ENCODE data around the gene EIPR1. TPM values are rescaled to one million over a fixed set of nuclear protein-coding genes. Genes with fewer than 3 reads are reported as not detected.

EIPR1 gene
- total RNA-seq, 1 donor from 2014 or later: 32.0 TPM

GRCh38 chr2:3198119-3198518, 179.5 kb downstream of the EIPR1 start:
- Mint-ChIP-seq H3K9me3 (ENCODE audit: low read depth) (no peaks in the 10 kb centered on the region), H3K36me3 (ENCODE audit: insufficient read depth) (peaks cover 9% of the 10 kb centered on the region), H3K27me3 (no peaks in the 10 kb centered on the region), H3K27ac (no peak overlapping the region), H3K4me1 (ENCODE audit: low read depth) (peaks cover 2% of the 10 kb centered on the region), H3K4me3 (ENCODE audit: low read depth) (no peak overlapping the region)
- no peak for DNase-seq (ENCODE audit: low spot score, unreplicated experiment)
- TF ChIP-seq, protein P1, sequence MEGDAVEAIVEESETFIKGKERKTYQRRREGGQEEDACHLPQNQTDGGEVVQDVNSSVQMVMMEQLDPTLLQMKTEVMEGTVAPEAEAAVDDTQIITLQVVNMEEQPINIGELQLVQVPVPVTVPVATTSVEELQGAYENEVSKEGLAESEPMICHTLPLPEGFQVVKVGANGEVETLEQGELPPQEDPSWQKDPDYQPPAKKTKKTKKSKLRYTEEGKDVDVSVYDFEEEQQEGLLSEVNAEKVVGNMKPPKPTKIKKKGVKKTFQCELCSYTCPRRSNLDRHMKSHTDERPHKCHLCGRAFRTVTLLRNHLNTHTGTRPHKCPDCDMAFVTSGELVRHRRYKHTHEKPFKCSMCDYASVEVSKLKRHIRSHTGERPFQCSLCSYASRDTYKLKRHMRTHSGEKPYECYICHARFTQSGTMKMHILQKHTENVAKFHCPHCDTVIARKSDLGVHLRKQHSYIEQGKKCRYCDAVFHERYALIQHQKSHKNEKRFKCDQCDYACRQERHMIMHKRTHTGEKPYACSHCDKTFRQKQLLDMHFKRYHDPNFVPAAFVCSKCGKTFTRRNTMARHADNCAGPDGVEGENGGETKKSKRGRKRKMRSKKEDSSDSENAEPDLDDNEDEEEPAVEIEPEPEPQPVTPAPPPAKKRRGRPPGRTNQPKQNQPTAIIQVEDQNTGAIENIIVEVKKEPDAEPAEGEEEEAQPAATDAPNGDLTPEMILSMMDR (IDR thresholded peaks at IDR 0.05; ENCODE audit: unreplicated experiment): no peak

GRCh38 chr2:3197308-3197707, 180.3 kb downstream of the EIPR1 start:
- Mint-ChIP-seq H3K4me1 (ENCODE audit: low read depth) (peaks cover 2% of the 10 kb centered on the region), H3K4me3 (ENCODE audit: low read depth) (no peak overlapping the region), H3K9me3 (ENCODE audit: low read depth) (no peaks in the 10 kb centered on the region), H3K27ac (no peak overlapping the region), H3K36me3 (ENCODE audit: insufficient read depth) (peaks cover 7% of the 10 kb centered on the region), H3K27me3 (no peaks in the 10 kb centered on the region)
- no peak for DNase-seq (ENCODE audit: low spot score, unreplicated experiment)
- TF ChIP-seq, protein P1 (IDR thresholded peaks at IDR 0.05; ENCODE audit: unreplicated experiment): no peak

DNA sequence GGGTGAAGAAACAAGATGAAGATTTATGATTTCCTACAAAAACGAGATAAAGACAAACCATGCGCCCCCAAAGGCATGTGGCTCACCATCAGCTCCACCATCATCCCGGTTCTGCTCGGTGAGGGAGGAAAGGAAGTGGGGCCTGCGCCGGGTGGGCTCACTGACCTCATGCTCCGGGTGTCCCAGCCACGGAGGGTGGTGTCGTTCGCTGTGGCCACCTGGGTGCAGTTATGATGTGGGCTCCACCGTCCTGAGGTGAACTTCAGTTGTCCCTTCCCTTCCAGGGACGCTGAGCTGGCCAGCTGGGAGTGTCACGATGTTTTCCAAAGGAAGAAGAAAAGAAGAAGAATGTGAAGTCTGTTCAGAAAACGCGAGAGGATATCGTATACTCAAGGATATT, 180.9 kb downstream of the EIPR1 start:
- TF ChIP-seq, protein P1 (IDR thresholded peaks at IDR 0.05; ENCODE audit: unreplicated experiment): no peak
- H3K9me3 Mint-ChIP-seq (ENCODE audit: low read depth): no peaks in the 10 kb centered on the region
- H3K4me1 Mint-ChIP-seq (ENCODE audit: low read depth): peaks cover 2% of the 10 kb centered on the region
- H3K36me3 Mint-ChIP-seq (ENCODE audit: insufficient read depth): peaks cover 7% of the 10 kb centered on the region
- no peak for DNase-seq (ENCODE audit: low spot score, unreplicated experiment)
- H3K27ac Mint-ChIP-seq: no peak overlapping the region
- no peaks in the 10 kb centered on the region for H3K27me3 Mint-ChIP-seq
- no peak overlapping the region for H3K4me3 Mint-ChIP-seq (ENCODE audit: low read depth)

DNA sequence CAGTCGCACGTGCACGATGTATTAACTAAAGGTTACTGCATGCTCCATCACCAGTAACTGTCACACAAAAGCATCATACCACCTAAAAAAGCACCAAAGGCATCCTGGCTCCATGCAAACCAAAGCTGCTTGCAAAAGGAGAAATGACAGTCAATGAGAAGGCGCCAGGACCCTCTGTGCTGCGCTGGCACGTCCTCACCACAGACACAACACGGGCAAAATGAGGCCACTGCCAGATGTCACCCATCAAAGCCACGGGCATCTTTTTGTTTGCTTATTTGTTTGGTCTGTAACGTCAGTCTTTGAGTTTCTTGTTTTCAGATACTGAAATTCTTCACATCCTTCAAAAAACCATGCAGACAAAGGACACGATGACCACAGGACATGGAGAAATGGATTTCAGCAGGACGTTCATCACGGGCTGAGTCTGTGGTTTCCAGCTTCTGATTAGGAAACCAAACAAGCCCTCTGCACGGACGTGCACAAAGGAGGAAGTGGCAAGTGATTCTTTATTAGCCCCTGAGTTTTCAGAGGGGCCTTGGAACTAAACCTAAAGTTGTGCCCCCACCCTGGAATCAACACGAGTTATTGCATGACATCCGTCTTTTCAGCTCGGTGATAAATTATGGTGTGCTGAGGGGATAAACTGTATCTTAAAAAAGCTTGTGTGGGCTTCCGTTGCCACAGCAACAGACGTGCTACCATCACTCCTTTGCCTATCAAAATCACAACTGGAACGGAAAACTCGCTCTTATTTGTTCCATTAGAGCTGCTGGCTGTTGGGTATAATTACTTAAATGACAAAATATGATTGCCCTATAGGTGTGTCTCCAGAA, 181.8 kb downstream of the EIPR1 start:
- H3K36me3 Mint-ChIP-seq (ENCODE audit: insufficient read depth): peaks cover 6% of the 10 kb centered on the region
- TF ChIP-seq, protein P1 (IDR thresholded peaks at IDR 0.05; ENCODE audit: unreplicated experiment): no peak
- H3K9me3 Mint-ChIP-seq (ENCODE audit: low read depth): no peaks in the 10 kb centered on the region
- no peak overlapping the region for H3K4me3 Mint-ChIP-seq (ENCODE audit: low read depth)
- DNase-seq (ENCODE audit: low spot score, unreplicated experiment): no peak
- no peak overlapping the region for H3K27ac Mint-ChIP-seq
- H3K4me1 Mint-ChIP-seq (ENCODE audit: low read depth): peaks cover 2% of the 10 kb centered on the region
- no peaks in the 10 kb centered on the region for H3K27me3 Mint-ChIP-seq

DNA sequence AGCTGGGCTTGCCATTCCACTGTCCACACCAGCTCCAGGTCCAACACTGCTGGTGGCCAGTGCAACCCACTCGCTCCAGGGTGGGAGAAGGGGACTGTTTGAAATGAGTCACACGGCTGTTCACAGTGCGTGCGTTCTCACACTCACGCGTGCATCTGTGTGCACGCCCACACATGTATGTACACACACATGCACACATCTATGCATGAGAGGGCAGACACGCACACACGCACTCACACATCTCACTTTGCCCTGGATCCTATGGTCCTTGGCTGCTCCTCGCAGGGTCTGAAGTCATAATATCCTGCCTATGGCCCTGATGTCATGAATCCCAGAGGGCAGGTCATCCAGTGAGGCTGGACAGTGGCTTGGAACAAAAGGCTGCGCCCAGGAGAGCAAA, 182.8 kb downstream of the EIPR1 start:
- peaks cover 2% of the 10 kb centered on the region for H3K4me1 Mint-ChIP-seq (ENCODE audit: low read depth)
- DNase-seq (ENCODE audit: low spot score, unreplicated experiment): no peak
- TF ChIP-seq, protein P1 (IDR thresholded peaks at IDR 0.05; ENCODE audit: unreplicated experiment): no peak
- no peaks in the 10 kb centered on the region for H3K9me3 Mint-ChIP-seq (ENCODE audit: low read depth)
- H3K27me3 Mint-ChIP-seq: no peaks in the 10 kb centered on the region
- peaks cover 6% of the 10 kb centered on the region for H3K36me3 Mint-ChIP-seq (ENCODE audit: insufficient read depth)
- H3K4me3 Mint-ChIP-seq (ENCODE audit: low read depth): no peak overlapping the region
- H3K27ac Mint-ChIP-seq: no peak overlapping the region
